COLO668 (cell line): ENCODE measurements around the gene TBC1D24.
"Not testable (repeated sequence)": the region's sequence is repeated elsewhere in the genome, so short reads cannot be mapped to it uniquely, and the experiment has no call there.

ENCODE experiments used
- DNase-seq: peaks from one replicate; lab custom pipeline; 2025; ENCODE audit not compliant: unreplicated experiment; lab: John Stamatoyannopoulos, UW

TBC1D24 gene

DNA sequence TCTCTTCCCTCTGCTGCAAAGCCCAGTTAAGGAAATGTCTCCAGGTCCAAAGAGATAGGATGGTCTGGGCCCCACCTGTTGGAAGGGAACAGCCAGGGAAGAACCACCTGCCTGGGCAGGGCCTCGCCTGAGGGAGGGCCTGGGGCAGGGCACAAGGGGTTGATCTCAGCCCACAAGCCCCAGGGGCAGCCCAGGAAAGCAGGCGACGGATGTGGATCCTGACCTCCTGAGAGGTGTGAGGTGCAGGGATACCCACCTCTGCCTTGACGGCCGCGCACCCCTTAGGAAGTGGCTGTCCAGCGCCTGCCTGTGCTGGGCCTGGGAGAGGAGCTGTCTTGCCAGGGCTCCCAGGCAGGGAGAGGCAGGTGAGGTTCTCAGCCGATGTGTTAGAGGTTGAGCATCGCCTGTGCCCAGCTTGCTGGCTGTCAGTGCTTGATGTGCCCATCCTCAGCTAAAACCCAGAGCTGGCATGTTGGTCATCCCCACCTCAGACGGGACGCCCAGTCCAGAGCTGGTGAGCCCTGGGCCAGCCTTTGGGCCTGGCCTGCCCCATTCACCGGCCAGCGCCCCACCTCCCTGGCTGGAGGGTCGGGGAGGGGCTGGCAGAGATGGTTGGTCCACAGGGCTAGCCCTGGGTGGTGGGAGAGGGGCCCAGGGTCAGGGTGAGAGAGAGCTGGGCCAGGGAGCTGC lies 55.8 kb downstream of the TBC1D24 start:
- no peak for DNase-seq

- DNase-seq = no peak
Observed at GRCh38 chr16:2531371-2531695, 56.4 kb downstream of the TBC1D24 start, which contains the start of gene CEMP1. Gene CEMP1, minus strand, starts transcription at chr16:2531408. Its CDS starts 335 bp downstream, at chr16:2531073.

DNA sequence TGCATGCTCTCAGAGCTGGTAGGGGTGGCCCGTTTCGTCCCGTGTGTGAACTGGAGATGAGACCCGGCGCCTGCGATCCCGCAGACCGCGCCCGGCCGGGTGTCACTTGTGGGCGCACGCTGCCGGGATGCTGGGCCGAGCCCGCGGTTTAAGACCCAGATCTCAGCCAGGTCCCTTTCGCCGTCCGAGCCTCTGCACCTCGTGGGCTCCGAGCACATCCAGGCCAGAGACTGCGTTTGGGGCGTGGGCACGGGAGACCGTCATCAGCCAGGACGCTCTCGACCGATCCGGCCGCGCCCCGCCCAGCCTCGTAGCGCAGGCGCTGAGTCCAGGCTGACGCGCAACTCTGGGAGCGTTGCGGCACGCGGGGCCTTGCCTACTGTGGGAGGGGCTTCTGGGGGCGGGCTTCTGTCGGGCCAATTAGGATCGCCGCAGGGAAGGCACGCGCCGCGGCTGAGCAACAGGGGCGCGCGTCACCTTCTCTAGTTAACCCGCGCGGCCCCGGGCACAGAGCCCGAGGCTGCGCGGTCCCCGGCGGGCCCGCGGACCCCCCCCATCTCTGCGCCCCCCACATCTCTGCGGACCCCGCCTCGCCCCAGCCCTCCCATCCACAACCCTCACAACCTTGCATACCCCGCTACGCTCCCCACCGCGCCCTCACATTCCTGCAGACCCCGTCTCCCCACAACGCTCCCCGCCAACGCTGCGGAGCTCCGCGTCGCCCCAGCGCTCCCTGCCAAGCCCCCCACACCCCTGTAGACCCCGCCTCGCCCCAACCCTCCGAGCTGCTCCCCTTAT lies 57.0 kb downstream of the TBC1D24 start:
- DNase-seq = peak; percentile 98

DNA sequence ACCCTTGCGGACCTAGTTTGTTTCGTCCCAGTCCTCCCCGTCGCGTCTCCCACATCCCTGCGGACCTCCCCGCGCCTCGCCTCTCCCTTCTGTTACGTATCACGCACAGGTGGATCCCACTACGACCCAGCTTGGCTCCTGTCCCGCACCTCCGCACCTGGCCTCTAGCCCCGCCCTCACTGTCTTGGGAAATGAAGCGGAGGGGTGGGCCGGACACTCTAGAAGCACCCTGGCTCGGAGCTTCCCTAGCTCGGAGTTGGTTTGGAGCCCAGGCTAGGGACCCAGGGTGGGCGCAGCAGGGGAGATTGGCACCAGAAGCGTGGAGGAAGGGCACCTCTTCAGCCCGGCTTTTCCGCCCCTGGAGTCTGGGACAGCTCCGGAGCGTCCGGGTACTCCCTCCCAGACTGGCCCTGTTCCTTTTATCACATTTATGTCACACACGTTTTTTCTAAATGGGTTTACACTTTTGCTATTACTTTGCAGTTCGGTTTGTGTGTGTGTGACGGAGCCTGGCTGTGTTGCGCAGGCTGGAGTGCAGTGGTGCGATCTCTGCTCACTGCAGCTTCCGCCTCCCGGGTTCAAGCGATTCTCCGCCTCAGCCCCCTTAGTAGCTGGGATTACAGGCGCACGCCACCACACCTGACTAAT lies 57.7 kb downstream of the TBC1D24 start:
- DNase-seq = peak; percentile 66

GRCh38 chr16:2533142-2533755 lies 58.3 kb downstream of the TBC1D24 start:
- not testable (repeated sequence) for DNase-seq

DNA sequence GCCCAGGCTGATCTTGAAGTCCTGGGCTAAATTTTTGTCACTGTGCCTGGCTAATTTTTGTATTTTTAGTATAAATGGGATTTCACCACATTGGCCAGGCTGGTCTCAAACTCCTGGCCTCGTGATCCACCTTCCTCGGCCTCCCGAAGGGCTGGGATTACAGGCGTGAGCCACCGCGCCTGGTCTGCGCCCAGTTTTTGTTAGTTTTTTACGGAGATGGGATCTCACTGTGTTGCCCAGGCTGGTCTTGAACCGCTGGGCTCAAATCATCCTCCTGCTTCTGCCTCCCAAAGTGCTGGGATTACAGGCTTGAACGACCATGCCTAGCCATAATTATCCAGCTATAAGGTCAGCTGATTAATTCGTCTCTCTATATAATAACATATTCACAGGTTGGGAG lies 59.0 kb downstream of the TBC1D24 start:
- no peak for DNase-seq

- DNase-seq = not testable (repeated sequence)
Observed at GRCh38 chr16:2534335-2534734, 59.4 kb downstream of the TBC1D24 start.

GRCh38 chr16:2535625-2536013 lies 60.7 kb downstream of the TBC1D24 start:
- no peak for DNase-seq

DNA sequence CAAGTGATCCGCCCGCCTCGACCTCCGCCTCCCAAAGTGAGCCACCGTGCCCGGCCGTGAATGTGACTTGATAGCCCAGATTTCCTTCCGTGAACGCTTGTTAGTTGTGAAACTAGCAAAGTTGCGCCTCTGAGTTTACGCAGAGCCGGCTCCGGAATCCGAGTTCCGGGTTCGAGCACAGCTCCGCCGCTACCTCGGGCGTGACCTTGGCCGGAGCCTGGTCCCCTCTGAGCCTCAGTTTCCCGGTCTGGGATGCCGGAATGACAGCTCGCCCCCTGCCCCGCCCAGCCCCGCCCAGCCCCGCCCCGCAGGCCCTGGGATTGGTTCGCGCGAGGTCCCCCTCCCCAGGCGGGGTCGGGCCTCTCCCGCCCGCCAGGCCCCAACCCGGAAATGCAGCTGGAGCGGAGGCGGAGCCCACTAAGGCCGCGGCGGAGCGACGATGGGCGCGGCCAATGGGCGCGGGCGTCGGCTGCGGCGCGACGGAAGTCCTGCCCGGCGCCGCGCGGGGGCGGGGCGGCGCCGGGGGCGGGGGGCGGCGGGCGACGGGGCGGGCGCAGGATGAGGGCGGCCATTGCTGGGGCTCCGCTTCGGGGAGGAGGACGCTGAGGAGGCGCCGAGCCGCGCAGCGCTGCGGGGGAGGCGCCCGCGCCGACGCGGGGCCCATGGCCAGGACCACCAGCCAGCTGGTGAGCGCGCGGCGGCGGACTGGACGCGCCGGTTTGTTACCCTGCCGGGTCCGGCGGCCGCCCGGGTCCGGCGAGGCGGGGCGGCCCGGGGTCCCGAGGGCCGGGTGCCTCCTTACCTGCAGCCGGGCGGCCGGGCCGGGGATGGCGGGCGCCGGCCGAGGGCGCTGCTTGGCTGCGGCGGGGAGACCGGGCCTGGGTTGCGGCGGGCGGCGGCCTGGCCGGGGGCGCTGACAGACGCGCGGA lies 62.8 kb downstream of the TBC1D24 start, which contains the start of gene PDPK1:
PDPK1 (plus strand) TSS at position 571 of the 929 bp plus-strand sequence; CDS start at position 663, 92 bp downstream.
- DNase-seq = peak; percentile 97

DNA sequence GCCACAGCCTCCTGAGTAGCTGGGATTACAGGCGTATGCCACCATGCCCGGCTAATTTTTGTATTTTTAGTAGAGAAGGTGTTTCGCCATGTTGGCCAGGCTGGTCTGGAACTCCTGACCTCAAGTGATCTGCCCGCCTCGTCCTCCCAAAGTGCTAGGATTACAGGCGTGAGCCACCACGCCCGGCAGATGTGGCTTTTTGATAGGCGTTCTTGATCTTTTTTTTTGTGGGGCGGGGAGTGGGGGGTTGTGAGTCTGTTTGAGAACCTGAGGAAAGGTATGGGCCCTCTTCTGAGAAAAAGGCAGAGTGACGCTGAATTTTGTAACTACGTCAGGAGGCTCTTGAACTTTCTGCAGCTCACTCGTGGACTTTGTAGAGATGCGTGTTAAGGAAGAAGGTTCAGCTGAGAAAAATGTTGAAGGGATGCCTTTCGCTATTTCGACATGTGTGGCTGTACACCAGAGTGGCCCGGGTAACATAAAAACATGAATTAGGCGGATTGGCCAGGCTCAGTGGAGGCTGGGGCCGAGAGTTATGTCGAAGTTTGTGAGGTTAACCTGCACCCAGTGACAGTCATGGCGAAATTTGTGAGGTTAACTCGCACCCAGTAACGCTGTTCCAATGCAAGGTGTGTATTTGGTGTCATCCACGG lies 64.4 kb downstream of the TBC1D24 start:
- DNase-seq = not testable (repeated sequence)

- DNase-seq = peak; percentile 13
Observed at GRCh38 chr16:2539845-2540458, 65.0 kb downstream of the TBC1D24 start.

GRCh38 chr16:2540912-2541311 lies 66.0 kb downstream of the TBC1D24 start:
- DNase-seq = not testable (repeated sequence)

DNA sequence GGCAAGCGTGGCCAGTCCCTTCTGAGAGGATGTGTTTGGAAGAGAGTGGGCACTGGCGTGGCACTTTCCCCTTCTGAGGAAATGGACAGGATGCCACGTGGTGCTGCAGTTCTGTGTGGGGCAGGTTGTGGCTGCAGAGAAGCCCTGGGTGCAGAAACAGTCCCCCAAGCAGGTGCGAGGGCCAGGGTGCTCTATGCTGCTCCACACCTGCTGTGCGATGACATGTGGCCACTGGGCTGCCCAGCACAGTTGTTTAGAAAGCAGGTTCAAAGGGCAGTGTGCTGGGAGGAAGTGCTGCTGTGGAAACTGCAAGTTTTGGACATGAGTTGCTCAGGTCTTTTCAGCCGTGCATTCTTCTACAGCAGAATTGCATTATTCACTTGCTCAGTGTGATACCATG lies 66.5 kb downstream of the TBC1D24 start:
- DNase-seq = peak; percentile 75

DNA sequence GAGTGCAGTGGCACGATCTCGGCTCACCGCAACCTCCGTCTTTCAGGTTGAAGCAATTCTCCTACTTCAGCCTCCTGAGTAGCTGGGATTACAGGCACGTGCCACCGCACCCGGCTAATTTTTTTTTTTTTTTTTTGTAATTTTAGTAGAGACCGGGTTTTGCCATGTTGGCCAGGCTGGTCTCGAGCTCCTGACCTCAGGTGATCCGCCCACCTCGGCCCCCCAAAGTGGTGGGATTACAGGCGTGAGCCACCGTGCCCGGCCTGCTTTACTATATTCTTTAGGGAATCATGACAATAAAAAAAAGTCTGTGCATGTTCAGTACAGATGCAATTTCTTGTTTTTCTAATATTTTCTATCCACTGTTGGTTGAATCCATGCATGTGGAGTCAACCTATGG lies 68.8 kb downstream of the TBC1D24 start:
- DNase-seq = not testable (repeated sequence)

GRCh38 chr16:2550283-2550878 lies 75.5 kb downstream of the TBC1D24 start:
- DNase-seq = not testable (repeated sequence)

DNA sequence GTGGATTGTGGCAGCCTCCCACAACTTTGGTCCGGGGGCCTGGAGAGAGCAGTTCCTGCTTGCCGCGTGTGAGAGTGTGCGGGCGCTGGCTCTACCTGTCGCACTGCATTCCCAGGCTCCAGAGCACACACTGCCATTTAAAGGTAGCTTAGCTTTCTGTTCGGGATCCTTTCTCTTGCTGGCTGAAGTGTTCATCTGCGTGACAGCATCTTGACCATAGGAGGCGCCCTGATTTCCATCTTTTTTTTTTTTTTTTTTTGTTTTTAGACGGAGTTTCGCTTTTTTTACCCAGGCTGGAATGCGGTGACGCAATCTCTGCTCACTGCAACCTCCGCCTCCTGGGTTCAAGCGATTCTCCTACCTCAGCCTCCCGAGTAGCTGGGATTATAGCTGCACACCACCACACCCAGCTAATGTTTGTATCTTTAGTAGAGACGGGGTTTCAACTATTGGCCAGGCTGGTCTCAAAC lies 76.5 kb downstream of the TBC1D24 start:
- DNase-seq = not testable (repeated sequence)

GRCh38 chr16:2554709-2555425 lies 79.9 kb downstream of the TBC1D24 start:
- DNase-seq = not testable (repeated sequence)
